Right lung (tissue), 10 donors: ENCODE measurements around the gene GDPD3. TPM values are rescaled to one million over a fixed set of nuclear protein-coding genes. Genes with fewer than 3 reads are reported as not detected.

ENCODE experiments used
- DNase-seq, 2 donors: peaks; one replicate each; pipeline ENCODE4 v3.0.0-alpha.2; 2013
- long read RNA-seq, 8 donors: transcript quantifications; one replicate each; lab custom pipeline, GENCODE V29; 2026
- polyA plus RNA-seq, 5 donors: library from polyadenylated mRNA; unstranded; fragments of 120-200 nt; gene quantifications; one replicate each; pipeline versions ENCODE4 v1.2.1 to v1.2.3, GENCODE V29; 2013; ENCODE audit warnings: inconsistent platforms in 1 of 5, low replicate concordance in 1 of 5; ENCODE audit not compliant: insufficient read length in 5 of 5, insufficient read depth in 1 of 5

GDPD3 gene, protein sequence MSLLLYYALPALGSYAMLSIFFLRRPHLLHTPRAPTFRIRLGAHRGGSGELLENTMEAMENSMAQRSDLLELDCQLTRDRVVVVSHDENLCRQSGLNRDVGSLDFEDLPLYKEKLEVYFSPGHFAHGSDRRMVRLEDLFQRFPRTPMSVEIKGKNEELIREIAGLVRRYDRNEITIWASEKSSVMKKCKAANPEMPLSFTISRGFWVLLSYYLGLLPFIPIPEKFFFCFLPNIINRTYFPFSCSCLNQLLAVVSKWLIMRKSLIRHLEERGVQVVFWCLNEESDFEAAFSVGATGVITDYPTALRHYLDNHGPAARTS
- polyA plus RNA-seq: 10 to 100 TPM; 11.0 to 18.4 (median 15.6) TPM
- long read RNA-seq, donor 1, partial matches to known transcripts: 13 of 17 reads
- long read RNA-seq, donor 1, other reads (novel, unspliced or antisense): 0 of 17 reads
- long read RNA-seq, donor 2: 0 reads
- long read RNA-seq, donor 3, partial matches to known transcripts: 0 of 1 reads
- long read RNA-seq, donor 3, other reads (novel, unspliced or antisense): 0 of 1 reads
- long read RNA-seq, donor 4, partial matches to known transcripts: 0 of 2 reads
- long read RNA-seq, donor 4, other reads (novel, unspliced or antisense): 0 of 2 reads
- long read RNA-seq, donor 5, partial matches to known transcripts: 0 of 1 reads
- long read RNA-seq, donor 5, other reads (novel, unspliced or antisense): 0 of 1 reads
- long read RNA-seq, donor 6: 0 reads
- long read RNA-seq, donor 7, partial matches to known transcripts: 0 of 2 reads
- long read RNA-seq, donor 7, other reads (novel, unspliced or antisense): 0 of 2 reads
- long read RNA-seq, donor 8: 0 reads

- DNase-seq: no peak
These were observed at the start of gene GDPD3 for GRCh38 chr16:30113031-30113710. Gene GDPD3, minus strand, starts transcription at chr16:30113537. Its CDS starts 59 bp downstream, at chr16:30113478.

DNA sequence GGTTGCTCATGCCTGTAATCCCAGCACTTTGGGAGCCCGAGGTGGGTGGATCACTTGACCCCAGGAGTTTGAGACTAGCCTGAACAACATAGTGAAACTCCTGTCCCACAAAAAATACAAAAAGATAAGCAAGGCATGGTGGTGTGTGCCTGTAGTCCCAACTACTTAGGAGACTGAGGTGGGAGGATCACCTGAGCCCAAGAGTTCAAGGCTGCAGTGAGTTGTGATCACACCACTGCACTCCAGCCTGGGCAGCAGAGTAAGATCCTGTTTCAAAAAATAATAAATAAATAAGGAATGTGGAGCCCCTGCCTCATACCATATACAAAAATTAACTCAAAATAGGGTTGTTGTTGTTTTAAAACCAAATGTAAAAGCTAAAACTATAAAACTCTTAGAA lies 43.9 kb upstream of the GDPD3 start:
- no peak for DNase-seq

- no peak for DNase-seq
These were observed 41.9 kb upstream of the GDPD3 start for GRCh38 chr16:30155188-30155587.

DNA sequence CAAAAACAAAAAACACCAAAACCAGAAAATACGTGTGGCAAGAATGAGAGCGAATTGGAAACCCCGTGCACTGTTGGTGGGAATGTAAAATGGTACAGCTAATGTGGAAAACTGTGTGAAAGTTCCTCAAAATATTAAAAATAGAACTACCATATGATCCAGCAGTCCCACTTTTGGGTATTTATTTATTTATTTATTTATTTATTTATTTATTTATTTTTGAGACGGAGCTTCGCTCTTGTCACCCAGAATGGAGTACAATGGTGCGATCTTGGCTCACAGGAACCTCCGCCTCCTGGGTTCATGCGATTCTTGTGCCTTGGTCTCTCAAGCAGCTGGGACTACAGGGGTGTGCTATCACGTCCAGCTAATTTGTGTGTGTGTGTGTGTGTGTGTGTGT lies 39.2 kb upstream of the GDPD3 start:
- no peak for DNase-seq

DNA sequence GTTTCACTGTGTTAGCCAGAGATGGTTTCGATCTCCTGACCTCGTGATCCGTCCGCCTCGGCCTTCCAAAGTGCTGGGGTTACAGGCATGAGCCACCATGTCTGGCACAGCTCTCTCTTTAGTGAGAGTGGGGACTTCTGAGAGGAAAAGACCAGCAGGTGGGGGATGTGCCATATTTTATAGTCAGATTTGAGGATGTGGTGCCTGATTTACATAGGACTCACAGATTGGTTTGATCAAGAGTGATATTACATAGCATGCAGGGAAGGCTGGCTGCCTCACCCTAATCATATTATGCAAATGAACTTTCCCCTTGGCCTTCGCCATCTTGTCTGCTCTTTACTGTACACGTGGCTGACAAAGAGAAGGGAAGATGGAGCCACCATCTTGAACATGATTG lies 37.8 kb upstream of the GDPD3 start:
- DNase-seq: no peak

GRCh38 chr16:30149250-30149930 lies 36.1 kb upstream of the GDPD3 start:
- no peak for DNase-seq

DNA sequence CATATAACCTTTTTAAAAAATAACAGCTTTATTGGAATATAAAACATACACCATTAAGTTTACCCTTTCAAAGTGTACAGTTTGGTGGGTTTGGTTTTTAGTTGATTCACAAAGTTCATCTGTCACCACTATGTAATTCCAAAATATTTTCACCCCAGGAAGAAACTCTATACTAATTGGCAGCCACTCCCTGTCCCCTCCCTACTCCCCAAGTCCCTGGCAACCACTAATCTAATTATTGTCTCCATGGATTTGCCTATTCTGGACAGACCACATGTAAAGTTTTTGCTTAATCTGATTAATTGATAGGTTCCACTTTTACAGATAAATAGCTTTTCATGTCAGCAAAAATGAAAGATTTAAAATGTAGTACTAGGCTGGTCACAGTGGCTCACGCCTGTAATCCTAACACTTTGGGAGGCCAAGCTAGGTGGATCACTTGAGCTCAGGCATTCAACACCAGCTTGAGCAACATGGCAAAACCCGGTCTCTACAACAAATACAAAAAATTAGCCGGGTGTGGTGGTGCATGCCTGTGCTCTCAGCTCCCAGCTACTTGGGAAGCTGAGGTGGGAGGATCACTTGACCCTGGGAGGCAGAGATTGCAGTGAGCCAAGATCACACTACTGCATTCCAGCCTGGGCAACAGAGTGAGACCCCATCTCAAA lies 34.6 kb upstream of the GDPD3 start:
- DNase-seq: no peak

- no peak for DNase-seq
These were observed 32.3 kb upstream of the GDPD3 start for GRCh38 chr16:30145657-30146056.

- no peak for DNase-seq
These were observed 31.6 kb upstream of the GDPD3 start for GRCh38 chr16:30144917-30145316.

DNA sequence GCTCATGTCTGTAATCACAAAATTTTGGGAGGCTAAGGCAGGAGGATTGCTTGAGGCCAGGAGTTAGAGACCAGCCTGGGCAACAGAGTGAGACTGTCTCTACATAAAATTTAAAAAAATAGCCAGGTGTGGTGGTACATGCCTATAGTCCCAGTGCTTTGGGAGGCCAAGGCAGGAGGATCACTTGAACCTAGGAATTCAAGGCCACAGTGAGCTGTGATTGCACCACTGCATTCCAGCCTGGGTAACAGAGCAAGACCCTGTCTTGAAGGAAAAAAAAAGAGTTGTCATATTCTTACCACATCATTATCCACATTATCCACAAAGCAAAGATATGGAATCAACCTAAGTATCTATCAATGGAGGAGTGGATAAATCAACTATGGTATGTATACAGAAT lies 30.7 kb upstream of the GDPD3 start:
- DNase-seq: no peak

GRCh38 chr16:30143347-30143702 lies 30.0 kb upstream of the GDPD3 start:
- DNase-seq: no peak

GRCh38 chr16:30142672-30143346 lies 29.5 kb upstream of the GDPD3 start:
- DNase-seq: no peak

- DNase-seq: no peak
These were observed 28.4 kb upstream of the GDPD3 start for GRCh38 chr16:30141750-30142149.

GRCh38 chr16:30139583-30140481 lies 26.5 kb upstream of the GDPD3 start:
- DNase-seq: no peak

GRCh38 chr16:30137897-30138296 lies 24.6 kb upstream of the GDPD3 start:
- DNase-seq: no peak

- no peak for DNase-seq
These were observed 23.8 kb upstream of the GDPD3 start for GRCh38 chr16:30136971-30137605.

DNA sequence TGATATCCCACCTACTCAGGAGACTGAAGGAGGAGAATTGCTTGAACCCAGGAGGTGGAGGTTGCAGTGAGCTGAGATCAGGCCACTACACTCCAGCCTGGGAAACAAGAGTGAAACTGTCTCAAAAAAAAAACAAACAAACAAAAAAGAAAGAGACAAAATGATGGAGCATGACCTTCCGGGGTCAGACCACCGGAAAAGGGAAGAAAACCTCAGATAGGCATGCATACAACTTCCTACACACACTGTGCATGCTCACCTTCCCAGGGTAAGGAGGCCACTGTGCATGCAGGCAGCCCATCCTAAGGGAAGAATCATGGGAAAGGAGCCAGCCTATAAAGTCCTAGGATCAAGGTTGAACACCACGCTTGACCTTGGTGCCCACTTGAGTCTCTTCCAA lies 19.3 kb upstream of the GDPD3 start:
- DNase-seq: no peak

DNA sequence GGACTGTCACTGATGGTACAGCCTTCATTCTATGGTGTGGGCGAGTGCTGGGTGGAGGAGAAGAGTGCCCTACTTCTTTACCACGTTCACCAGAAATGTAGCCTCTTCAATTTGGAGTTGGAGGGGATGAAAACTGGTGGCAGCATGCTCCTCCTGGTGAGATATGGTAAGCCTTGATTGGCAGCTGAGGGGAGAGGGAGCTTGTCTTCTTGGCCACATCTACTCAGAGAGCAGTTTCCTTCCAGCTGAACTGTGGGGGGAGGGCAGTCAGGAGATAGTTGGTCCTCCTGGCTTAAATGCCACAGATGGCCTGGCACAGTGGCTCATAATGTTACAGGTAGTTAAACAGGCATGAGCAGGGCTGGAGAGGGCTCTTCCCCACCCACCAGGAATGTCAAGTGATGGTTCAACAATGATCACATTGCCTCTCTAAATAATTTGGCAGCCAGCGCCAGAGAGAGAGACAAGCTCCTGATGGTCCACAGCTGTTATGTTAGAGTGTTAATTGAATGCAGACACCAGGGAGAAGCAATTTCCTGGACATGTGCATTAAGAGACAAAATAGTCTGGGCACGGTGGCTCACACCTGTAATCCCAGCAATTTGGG lies 18.6 kb upstream of the GDPD3 start:
- DNase-seq: no peak

DNA sequence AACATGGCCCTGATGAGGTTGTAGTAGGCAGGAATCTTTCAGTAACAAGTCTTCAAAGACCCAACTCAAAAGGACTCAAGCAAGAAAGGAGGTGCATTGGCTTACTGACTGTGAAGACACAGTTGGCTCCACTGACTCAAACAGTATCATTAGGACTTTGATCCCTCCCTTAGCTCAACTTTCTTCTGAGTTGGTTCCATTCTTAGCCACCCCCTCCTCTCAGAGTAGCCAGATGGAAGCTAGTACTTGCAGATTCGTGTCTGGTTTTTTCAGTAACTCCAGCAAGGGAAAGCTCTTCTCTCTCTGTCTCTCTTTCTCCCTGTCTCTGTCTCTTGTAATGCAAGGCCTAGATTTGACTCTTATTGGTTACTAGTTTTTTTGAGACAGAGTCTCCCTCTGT lies 14.7 kb upstream of the GDPD3 start:
- DNase-seq: no peak
